ENCODE results near the gene WASF2.
"Not testable (repeated sequence)": the region's sequence is repeated elsewhere in the genome, so short reads cannot be mapped to it uniquely, and the experiment has no call there.

The WASF2 gene

GRCh38 chr1:27489973-27490741 is at the start of gene WASF2:
Gene WASF2 (minus strand): TSS chr1:27490167. CDS start chr1:27428890, 61,277 bp downstream.
- peak; percentile 80 for DNase-seq (ENCODE audit: low read depth)

- no peak for DNase-seq (ENCODE audit: low read depth)
These were observed 48.8 kb upstream of the WASF2 start for GRCh38 chr1:27538793-27539192.

GRCh38 chr1:27538305-27538676 is 48.3 kb upstream of the WASF2 start:
- not testable (repeated sequence) for DNase-seq (ENCODE audit: low read depth)

- DNase-seq (ENCODE audit: low read depth) = no peak
These were observed 46.8 kb upstream of the WASF2 start for GRCh38 chr1:27536767-27537166.

- no peak for DNase-seq (ENCODE audit: low read depth)
These were observed 46.2 kb upstream of the WASF2 start for GRCh38 chr1:27536010-27536757.

GRCh38 chr1:27535386-27535785 is 45.4 kb upstream of the WASF2 start:
- DNase-seq (ENCODE audit: low read depth) = no peak

GRCh38 chr1:27531959-27532685 is 42.2 kb upstream of the WASF2 start:
- DNase-seq (ENCODE audit: low read depth) = no peak

- DNase-seq (ENCODE audit: low read depth) = no peak
These were observed 40.2 kb upstream of the WASF2 start for GRCh38 chr1:27530192-27530591.

GRCh38 chr1:27529704-27530018 is 39.7 kb upstream of the WASF2 start:
- no peak for DNase-seq (ENCODE audit: low read depth)

GRCh38 chr1:27528818-27529703 is 39.1 kb upstream of the WASF2 start:
- DNase-seq (ENCODE audit: low read depth) = no peak

GRCh38 chr1:27527890-27528817 is 38.2 kb upstream of the WASF2 start:
- DNase-seq (ENCODE audit: low read depth) = no peak

- DNase-seq (ENCODE audit: low read depth) = no peak
These were observed 37.4 kb upstream of the WASF2 start for GRCh38 chr1:27527223-27527889.

- no peak for DNase-seq (ENCODE audit: low read depth)
These were observed 36.7 kb upstream of the WASF2 start for GRCh38 chr1:27526569-27527222.

- no peak for DNase-seq (ENCODE audit: low read depth)
These were observed 35.6 kb upstream of the WASF2 start for GRCh38 chr1:27525296-27526272.

- no peak for DNase-seq (ENCODE audit: low read depth)
These were observed 33.5 kb upstream of the WASF2 start for GRCh38 chr1:27523337-27524020.

GRCh38 chr1:27522432-27523336 is 32.7 kb upstream of the WASF2 start:
- DNase-seq (ENCODE audit: low read depth) = no peak
